Cardiac muscle cell (in vitro differentiated cells and primary cell): Measurements from ENCODE around the gene ITGBL1. TPM values are rescaled to one million over a fixed set of nuclear protein-coding genes. Genes with fewer than 3 reads are reported as not detected.

Source experiments
- DNase-seq, 2 donors: peaks; one replicate each; pipeline versions ENCODE4 v3.0.0 to v3.0.0-alpha.2; 2010 to 2017; ENCODE audit warnings: low read depth in 1 of 2, low spot score in 1 of 2
- H3K27ac ChIP-seq: fragments of 200-600 bp; sonication (generic); 2 replicates; pipeline ENCODE4 v1.5.1; 2016
- H3K27me3 ChIP-seq: fragments of 200-600 bp; sonication (generic); 2 replicates; pipeline ENCODE4 v1.6.0; 2016; ENCODE audit warnings: control low read depth
- H3K36me3 ChIP-seq: fragments of 200-600 bp; sonication (generic); 2 replicates; pipeline ENCODE4 v1.5.1; 2016; ENCODE audit warnings: control low read depth
- H3K4me1 ChIP-seq: fragments of 200-600 bp; sonication (generic); 2 replicates; pipeline ENCODE4 v1.8.1; 2017; ENCODE audit warnings: low read depth, mild to moderate bottlenecking, mixed run types
- H3K4me3 ChIP-seq: fragments of 200-600 bp; sonication (generic); 2 replicates; pipeline ENCODE4 v1.5.1; 2016; ENCODE audit warnings: mild to moderate bottlenecking
- H3K9me3 ChIP-seq: fragments of 200-600 bp; sonication (generic); 2 replicates; pipeline ENCODE4 v1.5.1; 2017; ENCODE audit warnings: low read depth, mild to moderate bottlenecking, control low read depth
- polyA plus RNA-seq: library from polyadenylated mRNA; unstranded; fragments of >200 nt; fragmentation: Nextera tagmentation; extraction: Ambion mirVana; gene quantifications from 2 replicates; pipeline ENCODE4 v1.2.1, GENCODE V29; 2016
- total RNA-seq: library from RNA; depleted of rRNA; stranded (reverse); fragments of >200 nt; gene quantifications from 2 replicates; pipeline ENCODE4 v1.2.3, GENCODE V29; 2016
- TF ChIP-seq, protein P1 (sequence below): IDR thresholded peaks from 2 replicates; pipeline ENCODE4 v1.5.1; 2012; ENCODE audit warnings: low read depth, mild to moderate bottlenecking, low read length

Gene ITGBL1
- total and polyA plus RNA-seq, 2 experiments from 2014 or later: not detected

DNA sequence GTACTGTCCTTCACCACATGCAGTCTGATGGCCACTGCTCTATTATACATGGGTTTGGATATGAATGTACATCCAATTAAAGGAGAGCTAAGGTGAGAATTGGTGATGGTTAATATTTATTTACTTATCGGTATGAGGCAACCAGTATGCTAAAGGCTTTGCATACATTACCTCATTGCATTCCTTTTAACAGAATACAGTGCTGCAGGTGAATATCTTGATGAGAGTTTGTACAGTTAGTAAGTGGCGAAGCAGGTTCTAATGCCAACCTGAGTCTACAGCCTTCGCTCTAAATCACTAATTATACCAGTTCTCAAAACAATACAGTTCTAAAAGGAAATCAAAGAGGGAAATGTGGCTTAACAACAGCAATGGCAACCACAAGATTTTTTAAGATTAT, 284.1 kb downstream of the ITGBL1 start:
- H3K4me3 ChIP-seq: no peak overlapping the region
- no peaks in the 10 kb centered on the region for H3K36me3 ChIP-seq
- no peaks in the 10 kb centered on the region for H3K9me3 ChIP-seq
- no peak for DNase-seq
- H3K27ac ChIP-seq: no peak overlapping the region
- TF ChIP-seq, protein P1, sequence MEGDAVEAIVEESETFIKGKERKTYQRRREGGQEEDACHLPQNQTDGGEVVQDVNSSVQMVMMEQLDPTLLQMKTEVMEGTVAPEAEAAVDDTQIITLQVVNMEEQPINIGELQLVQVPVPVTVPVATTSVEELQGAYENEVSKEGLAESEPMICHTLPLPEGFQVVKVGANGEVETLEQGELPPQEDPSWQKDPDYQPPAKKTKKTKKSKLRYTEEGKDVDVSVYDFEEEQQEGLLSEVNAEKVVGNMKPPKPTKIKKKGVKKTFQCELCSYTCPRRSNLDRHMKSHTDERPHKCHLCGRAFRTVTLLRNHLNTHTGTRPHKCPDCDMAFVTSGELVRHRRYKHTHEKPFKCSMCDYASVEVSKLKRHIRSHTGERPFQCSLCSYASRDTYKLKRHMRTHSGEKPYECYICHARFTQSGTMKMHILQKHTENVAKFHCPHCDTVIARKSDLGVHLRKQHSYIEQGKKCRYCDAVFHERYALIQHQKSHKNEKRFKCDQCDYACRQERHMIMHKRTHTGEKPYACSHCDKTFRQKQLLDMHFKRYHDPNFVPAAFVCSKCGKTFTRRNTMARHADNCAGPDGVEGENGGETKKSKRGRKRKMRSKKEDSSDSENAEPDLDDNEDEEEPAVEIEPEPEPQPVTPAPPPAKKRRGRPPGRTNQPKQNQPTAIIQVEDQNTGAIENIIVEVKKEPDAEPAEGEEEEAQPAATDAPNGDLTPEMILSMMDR: no peak
- H3K4me1 ChIP-seq: no peaks in the 10 kb centered on the region
- no peaks in the 10 kb centered on the region for H3K27me3 ChIP-seq

DNA sequence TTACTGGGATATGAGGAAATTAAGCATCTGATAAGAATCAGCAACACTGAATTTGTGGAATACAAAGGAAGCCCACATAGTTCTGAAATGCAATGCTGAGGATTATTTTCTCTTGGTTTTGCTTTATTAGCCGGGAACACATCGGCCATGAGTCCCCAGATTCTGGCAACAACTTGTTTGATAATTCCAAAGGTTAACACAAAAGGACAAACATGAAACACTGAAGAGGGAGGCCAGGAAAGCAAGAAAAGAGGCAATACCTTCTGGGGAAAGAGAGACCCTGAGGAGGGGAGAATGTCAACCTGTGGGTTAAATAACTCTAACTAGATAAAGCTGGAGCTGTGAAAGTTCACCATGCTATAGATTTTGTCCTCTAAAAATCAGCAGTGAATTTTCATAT, 285.9 kb downstream of the ITGBL1 start:
- no peak for DNase-seq
- Histone ChIP-seq H3K27me3 (no peaks in the 10 kb centered on the region), H3K27ac (no peak overlapping the region), H3K4me3 (no peak overlapping the region), H3K9me3 (no peaks in the 10 kb centered on the region), H3K36me3 (no peaks in the 10 kb centered on the region), H3K4me1 (no peaks in the 10 kb centered on the region)
- TF ChIP-seq, protein P1: no peak

DNA sequence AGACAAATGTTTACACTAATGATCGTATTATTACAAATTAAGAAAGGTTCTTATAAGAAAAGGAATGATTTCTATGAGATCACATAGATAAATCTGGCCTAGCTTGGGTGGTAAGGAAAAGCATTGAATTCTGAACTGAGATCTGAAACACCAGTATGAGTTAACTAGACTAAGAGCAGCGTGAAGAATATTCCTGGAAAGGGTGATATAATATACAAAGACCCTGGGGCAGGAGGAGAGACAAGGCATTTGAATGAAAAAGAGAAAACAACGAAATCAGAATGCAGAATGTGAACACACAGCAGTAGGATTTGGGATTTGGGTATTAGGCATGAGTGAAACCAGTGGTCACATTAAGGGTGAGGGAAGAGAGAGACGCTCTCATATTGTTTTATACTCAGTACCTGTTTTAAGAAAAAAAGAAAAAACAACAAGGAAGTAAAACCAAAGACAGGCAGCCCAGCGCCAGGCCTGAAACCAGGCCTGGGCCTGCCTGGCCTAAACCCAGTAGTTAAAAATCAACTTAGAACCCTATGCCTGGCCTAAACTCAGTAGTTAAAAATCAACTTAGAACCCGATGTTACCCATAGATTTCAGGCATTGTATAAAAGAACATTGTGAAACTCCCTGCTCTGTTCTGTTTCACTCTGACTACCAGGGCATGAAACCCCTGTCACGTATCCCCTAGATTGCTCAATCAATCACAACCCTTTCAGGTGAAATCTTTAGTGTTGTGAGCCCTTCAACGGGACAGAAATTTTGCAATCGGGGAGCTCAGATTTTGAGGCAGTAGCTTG, 287.1 kb downstream of the ITGBL1 start:
- H3K27ac ChIP-seq: no peak overlapping the region
- H3K27me3 ChIP-seq: no peaks in the 10 kb centered on the region
- H3K9me3 ChIP-seq: no peaks in the 10 kb centered on the region
- H3K4me1 ChIP-seq: no peaks in the 10 kb centered on the region
- TF ChIP-seq, protein P1: no peak
- no peak overlapping the region for H3K4me3 ChIP-seq
- H3K36me3 ChIP-seq: no peaks in the 10 kb centered on the region
- no peak for DNase-seq

DNA sequence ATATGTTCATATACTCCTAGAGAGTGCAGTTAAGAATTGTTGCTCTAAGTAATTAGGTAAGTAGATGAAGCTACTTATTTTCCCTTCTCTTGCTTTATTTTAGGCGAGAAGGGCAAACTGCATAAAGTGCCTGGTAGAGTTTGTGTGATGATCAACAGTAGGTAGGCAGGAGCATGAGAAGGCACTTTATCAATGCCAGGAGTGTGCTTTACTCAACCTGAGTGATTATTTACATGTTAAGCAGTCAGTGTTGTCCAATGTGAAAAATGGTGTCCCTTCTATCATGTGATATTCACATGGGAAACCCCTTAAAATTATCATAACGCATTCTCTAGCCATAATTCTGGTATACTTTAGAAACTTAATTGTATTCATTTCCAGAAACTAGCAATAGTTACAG, 294.0 kb downstream of the ITGBL1 start:
- Histone ChIP-seq H3K4me1 (no peaks in the 10 kb centered on the region), H3K36me3 (no peaks in the 10 kb centered on the region), H3K4me3 (no peak overlapping the region), H3K27me3 (no peaks in the 10 kb centered on the region), H3K9me3 (no peaks in the 10 kb centered on the region), H3K27ac (no peak overlapping the region)
- TF ChIP-seq, protein P1: no peak
- DNase-seq: no peak

DNA sequence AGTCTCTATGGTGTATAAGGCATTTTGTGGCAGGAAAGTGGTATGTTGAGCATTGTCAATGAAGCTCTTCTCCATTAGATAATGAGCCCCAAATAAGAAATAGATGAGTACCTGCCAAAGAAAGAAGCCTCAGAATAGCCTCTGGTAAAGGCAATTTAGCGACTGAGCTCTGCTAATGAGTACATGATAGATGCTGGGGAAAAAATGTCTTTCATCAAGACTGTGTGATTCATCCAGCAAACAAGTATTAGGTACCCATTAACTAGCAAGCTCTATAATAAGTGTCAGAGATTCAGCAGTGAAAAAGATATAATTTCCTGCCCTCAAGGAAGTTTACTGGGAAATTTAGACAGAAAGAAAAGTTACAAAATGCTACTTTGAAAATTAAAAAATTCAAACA, 294.6 kb downstream of the ITGBL1 start:
- Histone ChIP-seq H3K4me1 (no peaks in the 10 kb centered on the region), H3K36me3 (no peaks in the 10 kb centered on the region), H3K9me3 (no peaks in the 10 kb centered on the region), H3K27me3 (no peaks in the 10 kb centered on the region), H3K27ac (no peak overlapping the region), H3K4me3 (no peak overlapping the region)
- TF ChIP-seq, protein P1: no peak
- no peak for DNase-seq
